Caco-2 (cell line): ENCODE results near the gene TENM3. TPM values are rescaled to one million over a fixed set of nuclear protein-coding genes. Genes with fewer than 3 reads are reported as not detected.

Experiments used
- BruUV-seq: library from RNA; stranded (reverse); fragments of 400-500 nt; replicated peaks from 2 replicates; lab custom pipeline; 2021; lab: Mats Ljungman, UMichigan
- CTCF ChIA-PET: fragments of 300-600 bp; sonication (Branson Sonifier 250); formaldehyde crosslinking; loops from one replicate; lab custom pipeline; 2022; ENCODE audit warnings: antibody characterized with exemption; lab: Charles Lee
- POLR2A ChIA-PET: fragments of 300-600 bp; sonication (Branson Sonifier 250); formaldehyde crosslinking; loops from one replicate; lab custom pipeline; 2022; ENCODE audit warnings: antibody characterized with exemption; lab: Charles Lee
- DNase-seq, 2 experiments: peaks; one replicate each; pipeline versions ENCODE4 v3.0.0 to v3.0.0-alpha.2; 2020 to 2022
- H3K27me3 ChIP-seq: replicated peaks from 2 replicates; pipeline ENCODE4 v1.6.0; 2011; ENCODE audit warnings: low read length; ENCODE audit not compliant: control insufficient read depth, insufficient read depth
- H3K36me3 ChIP-seq: 2 replicates; pipeline ENCODE4 v1.5.1; 2011; ENCODE audit warnings: low read length; ENCODE audit not compliant: control insufficient read depth, insufficient read depth
- H3K4me1 ChIP-seq: fragments of 250-450 bp; sonication (Bioruptor Pico); 2 replicates; pipeline ENCODE4 v1.5.1; 2020; ENCODE audit warnings: mild to moderate bottlenecking
- H3K4me3 ChIP-seq: 2 replicates; pipeline ENCODE4 v1.5.1; 2011; ENCODE audit warnings: low read depth, mild to moderate bottlenecking, control low read depth, low read length
- H3K9me3 ChIP-seq: fragments of 250-450 bp; sonication (Bioruptor Pico); 2 replicates; pipeline ENCODE4 v1.5.1; 2020; ENCODE audit warnings: mild to moderate bottlenecking, moderate library complexity
- H3K27ac Mint-ChIP-seq: one replicate; pipeline ENCODE4 v1.8.0; 2022; ENCODE audit warnings: mixed read lengths; ENCODE audit not compliant: unreplicated experiment
- H3K27me3 Mint-ChIP-seq: one replicate; pipeline ENCODE4 v1.8.0; 2022; ENCODE audit warnings: mixed read lengths; ENCODE audit not compliant: insufficient read depth, unreplicated experiment
- H3K36me3 Mint-ChIP-seq: one replicate; pipeline ENCODE4 v1.8.0; 2022; ENCODE audit warnings: mild to moderate bottlenecking, mixed read lengths; ENCODE audit not compliant: insufficient read depth, unreplicated experiment
- H3K4me1 Mint-ChIP-seq: one replicate; pipeline ENCODE4 v1.8.0; 2022; ENCODE audit warnings: low read depth, mixed read lengths; ENCODE audit not compliant: unreplicated experiment
- H3K4me3 Mint-ChIP-seq: one replicate; pipeline ENCODE4 v1.8.0; 2022; ENCODE audit warnings: mild to moderate bottlenecking, moderate library complexity, mixed read lengths; ENCODE audit not compliant: unreplicated experiment
- H3K9me3 Mint-ChIP-seq: one replicate; pipeline ENCODE4 v1.8.0; 2022; ENCODE audit warnings: mixed read lengths; ENCODE audit not compliant: unreplicated experiment
- CTCF ChIP-seq, 2 experiments: fragments of 200-600 bp in 1 of 2; IDR thresholded peaks; 1 replicate in 1 of 2; 2 replicates in 1 of 2; pipeline versions ENCODE4 v1.5.1 to v1.8.0; 2011 to 2022; ENCODE audit warnings: antibody characterized with exemption in 1 of 2, control low read depth in 1 of 2, inconsistent platforms in 1 of 2, low read depth in 1 of 2, low read length in 1 of 2, mild to moderate bottlenecking in 1 of 2, moderate library complexity in 1 of 2; ENCODE audit not compliant: insufficient read depth in 1 of 2, severe bottlenecking in 1 of 2, unreplicated experiment in 1 of 2
- intact Hi-C: fragments of 100-400 bp; cut with micrococcal nuclease; formaldehyde crosslinking; loops from one replicate; pipeline ENCODE4 v1.10.0; 2022; ENCODE audit not compliant: unreplicated experiment
- total RNA-seq: library from RNA; stranded (reverse); gene quantifications from 2 replicates; pipeline ENCODE4 v1.2.3, GENCODE V29; 2022

Gene TENM3
- total RNA-seq, 1 experiment from 2014 or later: 94.7 TPM

GRCh38 chr4:182478475-182478874, 235.3 kb downstream of the TENM3 start:
- Histone ChIP-seq H3K9me3 (no peaks in the 10 kb centered on the region), H3K36me3 (no peaks in the 10 kb centered on the region), H3K4me1 (no peaks in the 10 kb centered on the region), H3K27me3 (no peaks in the 10 kb centered on the region), H3K4me3 (no peak overlapping the region)
- peak in 1 of 2 experiments; percentile 30 for DNase-seq
- H3K36me3 Mint-ChIP-seq: no peaks in the 10 kb centered on the region
- H3K4me1 Mint-ChIP-seq: no peaks in the 10 kb centered on the region
- H3K9me3 Mint-ChIP-seq: no peaks in the 10 kb centered on the region
- ChIA-PET POLR2A (no interaction called here), CTCF (no interaction called here)
- intact Hi-C loops: loop anchor here (1.0 to 10.0 kb wide), 2 partner anchors 328 to 446 kb away; no protein-coding TSS in a partner anchor
- no peak overlapping the region for H3K27ac Mint-ChIP-seq
- no peaks in the 10 kb centered on the region for H3K27me3 Mint-ChIP-seq
- BruUV-seq: no TSS peak
- peak; percentile 46 to 67 for TF ChIP-seq CTCF (IDR thresholded peaks at IDR 0.05; ENCODE audit: insufficient read depth in 1 of 2, low read depth in 1 of 2, low read length in 1 of 2, severe bottlenecking in 1 of 2, unreplicated experiment in 1 of 2)
- no peak overlapping the region for H3K4me3 Mint-ChIP-seq

GRCh38 chr4:182483685-182484084, 240.5 kb downstream of the TENM3 start:
- peaks cover 5% of the 10 kb centered on the region for H3K4me1 Mint-ChIP-seq
- H3K9me3 ChIP-seq: no peaks in the 10 kb centered on the region
- peaks cover 10% of the 10 kb centered on the region for H3K9me3 Mint-ChIP-seq
- H3K27me3 Mint-ChIP-seq: no peaks in the 10 kb centered on the region
- no peaks in the 10 kb centered on the region for H3K36me3 ChIP-seq
- H3K36me3 Mint-ChIP-seq: peaks cover 7% of the 10 kb centered on the region
- H3K27ac Mint-ChIP-seq: no peak overlapping the region
- no peak for TF ChIP-seq CTCF (IDR thresholded peaks at IDR 0.05; ENCODE audit: insufficient read depth in 1 of 2, low read depth in 1 of 2, low read length in 1 of 2, severe bottlenecking in 1 of 2, unreplicated experiment in 1 of 2)
- H3K4me3 ChIP-seq: no peak overlapping the region
- CTCF ChIA-PET: no interaction called here
- no peaks in the 10 kb centered on the region for H3K4me1 ChIP-seq
- POLR2A ChIA-PET: no interaction called here
- H3K27me3 ChIP-seq: no peaks in the 10 kb centered on the region
- intact Hi-C loops: no loop called here
- BruUV-seq: no TSS peak
- H3K4me3 Mint-ChIP-seq: no peak overlapping the region
- no peak for DNase-seq

- Mint-ChIP-seq H3K4me3 (no peak overlapping the region), H3K27ac (no peak overlapping the region), H3K27me3 (no peaks in the 10 kb centered on the region), H3K4me1 (peaks cover 5% of the 10 kb centered on the region), H3K9me3 (peaks cover 10% of the 10 kb centered on the region), H3K36me3 (peaks cover 7% of the 10 kb centered on the region)
- TF ChIP-seq CTCF (IDR thresholded peaks at IDR 0.05; ENCODE audit: insufficient read depth in 1 of 2, low read depth in 1 of 2, low read length in 1 of 2, severe bottlenecking in 1 of 2, unreplicated experiment in 1 of 2): no peak
- CTCF ChIA-PET: interaction anchor here (0.9 kb wide), 1 partner anchor 775 kb away, joined by 3 read pairs; no protein-coding TSS in a partner anchor
- Histone ChIP-seq H3K4me1 (no peaks in the 10 kb centered on the region), H3K9me3 (no peaks in the 10 kb centered on the region), H3K27me3 (no peaks in the 10 kb centered on the region), H3K4me3 (no peak overlapping the region), H3K36me3 (no peaks in the 10 kb centered on the region)
- intact Hi-C loops: no loop called here
- DNase-seq: no peak
- no TSS peak for BruUV-seq
- POLR2A ChIA-PET: no interaction called here
Measured at GRCh38 chr4:182486881-182487280, 243.7 kb downstream of the TENM3 start.
